Measurements from ENCODE around the gene KRT17. TPM values are rescaled to one million over a fixed set of nuclear protein-coding genes. Genes with fewer than 3 reads are reported as not detected.
"Not testable (repeated sequence)": the region's sequence is repeated elsewhere in the genome, so short reads cannot be mapped to it uniquely, and the experiment has no call there.

Gene KRT17
- total RNA-seq, 1 experiment from 2014 or later = 1.5 TPM

GRCh38 chr17:41622340-41623183 is 1.8 kb downstream of the KRT17 start:
- not testable (repeated sequence) for H3T11ph ChIP-seq (ENCODE audit: low read length); H3K4me1 ChIP-seq (ENCODE audit: insufficient read depth, low read length); H3K4me2 ChIP-seq (ENCODE audit: insufficient read depth, insufficient read length, low read length); H4K20me1 ChIP-seq (ENCODE audit: control insufficient read depth, insufficient read depth, insufficient read length); H3K9me3 ChIP-seq (ENCODE audit: control insufficient read depth, low read depth, low read length); H2BK5ac ChIP-seq (ENCODE audit: insufficient read length, low read length); H3K79me1 ChIP-seq (ENCODE audit: insufficient read depth, low read depth, low read length, poor library complexity, severe bottlenecking); H3K23me2 ChIP-seq (ENCODE audit: insufficient read length, low read depth, low read length, poor library complexity, severe bottlenecking); H3K9ac ChIP-seq (ENCODE audit: extremely low read depth, insufficient read length, low read length); H3K79me2 ChIP-seq (ENCODE audit: insufficient read depth, low read length); H2BK120ac ChIP-seq (ENCODE audit: low read depth, low read length, poor library complexity, severe bottlenecking); H3K27ac ChIP-seq (ENCODE audit: insufficient read length, low read depth, low read length); H4K8ac ChIP-seq (replicated peaks; ENCODE audit: insufficient read length, low read depth, low read length); H3K23ac ChIP-seq (ENCODE audit: insufficient read length, low read depth, low read length); H3K56ac ChIP-seq (ENCODE audit: insufficient read length, low read depth, low read length); H3K27ac Mint-ChIP-seq; DNase-seq; H3K27me3 Mint-ChIP-seq (ENCODE audit: low read depth); H2AK5ac ChIP-seq (ENCODE audit: insufficient read length, low read length); H2AFZ ChIP-seq (ENCODE audit: low read length); H4K5ac ChIP-seq (ENCODE audit: insufficient read length, low read depth, low read length); H2BK15ac ChIP-seq (ENCODE audit: low read depth, low read length); H2BK12ac ChIP-seq (ENCODE audit: insufficient read length, low read depth, low read length); H4K91ac ChIP-seq (ENCODE audit: insufficient read length, low read depth, low read length); H3K4me3 Mint-ChIP-seq; H3K14ac ChIP-seq (ENCODE audit: insufficient read depth, low read length); H3K4ac ChIP-seq (ENCODE audit: low read depth, low read length); H3K9me3 Mint-ChIP-seq; H2BK20ac ChIP-seq (ENCODE audit: low read depth, low read length, poor library complexity, severe bottlenecking); H3K36me3 Mint-ChIP-seq (ENCODE audit: insufficient read depth in 1 of 3, low read depth in 3 of 3); H3K18ac ChIP-seq (ENCODE audit: insufficient read length, low read depth, low read length); H3K27me3 ChIP-seq (ENCODE audit: insufficient read depth, low read length)
- WGBS (ENCODE audit: extremely low coverage, insufficient read length, low lambda C conversion rate) = no CpG with 5 or more reads among the region's 19 CpGs
- peaks cover 18 to 37% of the 10 kb centered on the region in 2 experiments for H3K4me1 Mint-ChIP-seq
